PC-9 (cell line): Measurements from ENCODE around the gene LTK. TPM values are rescaled to one million over a fixed set of nuclear protein-coding genes. Genes with fewer than 3 reads are reported as not detected.

Source experiments
- BruUV-seq: library from RNA; stranded (reverse); fragments of 400-500 nt; replicated peaks from 2 replicates; lab custom pipeline; 2021; lab: Mats Ljungman, UMichigan
- CTCF ChIA-PET: fragments of 300-600 bp; sonication (Branson Sonifier 250); formaldehyde crosslinking; loops from one replicate; lab custom pipeline; 2022; ENCODE audit warnings: antibody characterized with exemption; lab: Charles Lee
- POLR2A ChIA-PET: fragments of 300-600 bp; sonication (Branson Sonifier 250); formaldehyde crosslinking; loops from one replicate; lab custom pipeline; 2022; ENCODE audit warnings: antibody characterized with exemption; ENCODE audit not compliant: unreplicated experiment; lab: Charles Lee
- DNase-seq, 2 experiments: peaks; one replicate each; pipeline versions ENCODE4 v3.0.0 to v3.0.0-alpha.2; 2015 to 2022; ENCODE audit warnings: mixed read lengths in 1 of 2
- H2AFZ ChIP-seq: fragments of 200-600 bp; sonication (generic); 2 replicates; pipeline ENCODE4 v1.8.1; 2017; ENCODE audit warnings: antibody characterized with exemption
- H3F3A ChIP-seq: fragments of 200-600 bp; sonication (generic); 2 replicates; pipeline ENCODE4 v1.8.1; 2017; ENCODE audit warnings: antibody characterized with exemption, mild to moderate bottlenecking, low read depth; ENCODE audit not compliant: insufficient read depth
- H3K27ac ChIP-seq: fragments of 200-600 bp; sonication (generic); 2 replicates; pipeline ENCODE4 v1.6.1; 2016; ENCODE audit warnings: mixed run types
- H3K27me3 ChIP-seq: fragments of 200-600 bp; sonication (generic); 2 replicates; pipeline ENCODE4 v1.6.1; 2016; ENCODE audit warnings: low read depth, mixed run types; ENCODE audit not compliant: insufficient read depth
- H3K36me3 ChIP-seq: fragments of 200-600 bp; sonication (generic); 2 replicates; pipeline ENCODE4 v1.6.1; 2016; ENCODE audit warnings: low read depth, mixed run types
- H3K4me1 ChIP-seq: fragments of 200-600 bp; sonication (generic); replicated peaks from 2 replicates; pipeline ENCODE4 v1.6.1; 2016; ENCODE audit warnings: mixed run types; ENCODE audit not compliant: insufficient read depth
- H3K4me2 ChIP-seq: fragments of 200-600 bp; sonication (generic); 2 replicates; pipeline ENCODE4 v1.6.1; 2017; ENCODE audit warnings: mixed run types
- H3K4me3 ChIP-seq: fragments of 200-600 bp; sonication (generic); 2 replicates; pipeline ENCODE4 v1.6.1; 2016; ENCODE audit warnings: mixed run types
- H3K79me2 ChIP-seq: fragments of 200-600 bp; sonication (generic); 2 replicates; pipeline ENCODE4 v1.6.1; 2017; ENCODE audit warnings: low read depth, mixed run types
- H3K9me2 ChIP-seq: fragments of 200-600 bp; sonication (generic); 2 replicates; pipeline ENCODE4 v1.8.1; 2017; ENCODE audit warnings: mild to moderate bottlenecking; ENCODE audit not compliant: insufficient read depth
- H3K9me3 ChIP-seq: fragments of 200-600 bp; sonication (generic); 2 replicates; pipeline ENCODE4 v1.8.1; 2016; ENCODE audit warnings: low read depth; ENCODE audit not compliant: insufficient read depth
- H4K20me1 ChIP-seq: fragments of 200-600 bp; sonication (generic); 2 replicates; pipeline ENCODE4 v1.8.1; 2017; ENCODE audit not compliant: insufficient read depth
- CTCF ChIP-seq: fragments of 200-600 bp; sonication (generic); conservative IDR thresholded peaks from 2 replicates; pipeline ENCODE4 v1.6.1; 2017; ENCODE audit warnings: mixed run types, antibody characterized with exemption, mild to moderate bottlenecking, moderate library complexity
- EZH2 ChIP-seq: fragments of 200-600 bp; sonication (generic); IDR thresholded peaks from 2 replicates; pipeline ENCODE4 v1.8.0; 2017; ENCODE audit warnings: antibody characterized with exemption, low read depth
- intact Hi-C: fragments of 100-400 bp; cut with micrococcal nuclease; formaldehyde crosslinking; loops from one replicate; pipeline ENCODE4 v1.10.0; 2022; ENCODE audit not compliant: unreplicated experiment
- total RNA-seq: library from RNA; stranded (reverse); gene quantifications from 2 replicates; pipeline ENCODE4 v1.2.3, GENCODE V29; 2021

Gene LTK
- total RNA-seq, 1 experiment from 2014 or later = 0.11 TPM

GRCh38 chr15:41487802-41488201 is 25.8 kb downstream of the LTK start:
- no peak overlapping the region for H3K27ac ChIP-seq
- H3K9me3 ChIP-seq = no peaks in the 10 kb centered on the region

GRCh38 chr15:41487381-41487780 is 26.2 kb downstream of the LTK start:
- ChIA-PET CTCF (no interaction called here), POLR2A (no interaction called here)
- Histone ChIP-seq H3K9me2 (no peaks in the 10 kb centered on the region), H3K4me1 (peaks cover 14% of the 10 kb centered on the region), H3F3A (no peaks in the 10 kb centered on the region; the same call in 1 of the 2 replicates), H3K9me3 (no peaks in the 10 kb centered on the region), H3K4me3 (no peak overlapping the region), H3K27ac (no peak overlapping the region), H2AFZ (no peak overlapping the region), H3K4me2 (no peak overlapping the region), H3K36me3 (no peaks in the 10 kb centered on the region), H3K79me2 (no peaks in the 10 kb centered on the region), H4K20me1 (no peaks in the 10 kb centered on the region), H3K27me3 (no peaks in the 10 kb centered on the region)
- TF ChIP-seq EZH2 (no peak), CTCF (no peak)
- intact Hi-C loops = no loop called here
- no peak for DNase-seq
- BruUV-seq = no TSS peak

More at GRCh38 chr15:41487802-41488201, 25.8 kb downstream of the LTK start:
- no peak for TF ChIP-seq EZH2
- TF ChIP-seq CTCF = no peak
- no peak overlapping the region for H2AFZ ChIP-seq
- CTCF ChIA-PET = no interaction called here
- no peak overlapping the region for H3K4me2 ChIP-seq
- no TSS peak for BruUV-seq
- H3F3A ChIP-seq = no peaks in the 10 kb centered on the region; the same call in 1 of the 2 replicates
- DNase-seq = no peak
- H3K9me2 ChIP-seq = no peaks in the 10 kb centered on the region
- no peaks in the 10 kb centered on the region for H3K27me3 ChIP-seq
- intact Hi-C loops = no loop called here
- no peaks in the 10 kb centered on the region for H4K20me1 ChIP-seq
- no peaks in the 10 kb centered on the region for H3K36me3 ChIP-seq
- H3K4me1 ChIP-seq = peaks cover 17% of the 10 kb centered on the region
- H3K79me2 ChIP-seq = no peaks in the 10 kb centered on the region
- no peak overlapping the region for H3K4me3 ChIP-seq
- POLR2A ChIA-PET = no interaction called here

GRCh38 chr15:41486286-41486685 is 27.3 kb downstream of the LTK start:
- intact Hi-C loops = no loop called here

More at GRCh38 chr15:41486286-41486685, 27.3 kb downstream of the LTK start:
- POLR2A ChIA-PET = no interaction called here
- Histone ChIP-seq H3K36me3 (no peaks in the 10 kb centered on the region), H3K27ac (no peak overlapping the region), H3F3A (no peaks in the 10 kb centered on the region), H2AFZ (no peak overlapping the region), H3K27me3 (no peaks in the 10 kb centered on the region), H3K4me2 (no peak overlapping the region), H3K9me3 (no peaks in the 10 kb centered on the region), H4K20me1 (no peaks in the 10 kb centered on the region), H3K4me3 (no peak overlapping the region), H3K79me2 (no peaks in the 10 kb centered on the region), H3K9me2 (no peaks in the 10 kb centered on the region), H3K4me1 (peaks cover 6% of the 10 kb centered on the region; the same call in 1 of the 2 replicates)
- TF ChIP-seq CTCF = no peak
- no peak for TF ChIP-seq EZH2
- no TSS peak for BruUV-seq
- no peak for DNase-seq
- CTCF ChIA-PET = no interaction called here
